ENCODE measurements around the gene ENOX1.
"Not testable (repeated sequence)": the region's sequence is repeated elsewhere in the genome, so short reads cannot be mapped to it uniquely, and the experiment has no call there.

ENOX1 gene

GRCh38 chr13:43473437-43473836, 313.3 kb downstream of the ENOX1 start:
- no peak for DNase-seq

DNA sequence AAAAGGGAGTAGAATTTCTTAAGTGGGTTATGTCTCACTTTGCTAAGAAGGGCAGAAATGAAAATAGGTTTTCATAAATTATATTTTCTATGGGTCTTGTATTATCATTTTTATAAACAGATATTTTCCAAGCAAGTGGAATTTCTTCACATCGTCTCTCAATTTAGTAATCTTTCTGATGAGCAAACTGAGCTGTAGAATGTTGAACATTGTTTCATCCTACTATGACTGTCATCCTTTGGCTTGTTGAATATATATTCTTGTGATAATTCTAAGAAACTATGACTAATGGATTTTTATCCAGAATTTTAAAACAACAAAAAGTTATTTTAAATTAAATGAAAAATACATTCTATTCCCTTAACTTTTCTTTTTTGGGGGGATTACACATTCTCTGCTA, 313.8 kb downstream of the ENOX1 start:
- no peak for DNase-seq

- DNase-seq: no peak
Observed at GRCh38 chr13:43472339-43472738, 314.4 kb downstream of the ENOX1 start.

DNA sequence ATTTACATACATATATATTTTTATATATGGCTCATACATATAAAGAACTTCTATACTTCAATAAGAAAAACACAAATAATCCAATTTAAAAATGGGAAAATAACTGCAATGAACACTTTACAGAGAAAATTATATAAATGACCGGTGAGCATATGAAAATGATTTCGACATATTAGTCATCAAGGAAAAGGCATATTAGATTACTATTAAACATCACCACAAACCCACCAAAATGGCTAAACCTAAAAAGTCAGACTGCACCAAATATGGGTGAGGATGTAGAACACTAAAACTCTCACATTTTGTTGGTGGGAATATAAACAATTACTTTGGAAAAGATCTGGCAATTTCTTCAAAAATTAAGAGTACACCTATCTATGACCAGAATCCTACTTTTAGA, 316.2 kb downstream of the ENOX1 start:
- DNase-seq: no peak

- DNase-seq: no peak
Observed at GRCh38 chr13:43469791-43470190, 317.0 kb downstream of the ENOX1 start.

DNA sequence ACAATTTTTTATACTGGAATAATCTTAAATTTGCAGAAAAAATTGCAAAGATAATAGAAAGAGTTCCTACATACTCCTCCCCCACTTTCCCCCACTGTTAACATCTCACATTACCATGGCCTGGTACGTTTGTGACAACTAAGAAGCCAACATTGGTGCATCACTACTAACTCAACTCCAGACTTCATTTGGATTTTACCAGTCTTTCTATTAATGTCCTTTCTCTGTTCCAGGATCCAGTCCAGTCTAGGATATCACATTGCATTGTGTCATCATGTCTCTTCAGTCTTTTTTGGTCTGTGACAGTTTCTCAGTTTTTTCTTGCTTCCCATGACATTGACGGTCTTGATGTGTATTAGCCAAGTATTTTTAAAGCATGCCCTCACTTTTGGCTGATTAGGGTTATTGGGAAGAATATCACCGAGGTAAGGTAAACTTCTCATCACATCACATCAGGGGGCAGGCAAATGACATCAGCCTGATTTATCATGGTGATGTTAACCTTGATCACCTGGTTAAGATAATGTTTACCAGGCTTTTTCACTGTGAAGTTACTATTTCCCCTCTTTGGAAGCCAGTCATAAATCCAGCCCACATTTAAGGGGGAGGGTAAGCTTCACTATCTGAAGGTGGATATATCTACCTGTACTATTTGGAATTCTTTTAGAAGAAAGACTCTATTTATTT, 322.1 kb downstream of the ENOX1 start:
- no peak for DNase-seq

DNA sequence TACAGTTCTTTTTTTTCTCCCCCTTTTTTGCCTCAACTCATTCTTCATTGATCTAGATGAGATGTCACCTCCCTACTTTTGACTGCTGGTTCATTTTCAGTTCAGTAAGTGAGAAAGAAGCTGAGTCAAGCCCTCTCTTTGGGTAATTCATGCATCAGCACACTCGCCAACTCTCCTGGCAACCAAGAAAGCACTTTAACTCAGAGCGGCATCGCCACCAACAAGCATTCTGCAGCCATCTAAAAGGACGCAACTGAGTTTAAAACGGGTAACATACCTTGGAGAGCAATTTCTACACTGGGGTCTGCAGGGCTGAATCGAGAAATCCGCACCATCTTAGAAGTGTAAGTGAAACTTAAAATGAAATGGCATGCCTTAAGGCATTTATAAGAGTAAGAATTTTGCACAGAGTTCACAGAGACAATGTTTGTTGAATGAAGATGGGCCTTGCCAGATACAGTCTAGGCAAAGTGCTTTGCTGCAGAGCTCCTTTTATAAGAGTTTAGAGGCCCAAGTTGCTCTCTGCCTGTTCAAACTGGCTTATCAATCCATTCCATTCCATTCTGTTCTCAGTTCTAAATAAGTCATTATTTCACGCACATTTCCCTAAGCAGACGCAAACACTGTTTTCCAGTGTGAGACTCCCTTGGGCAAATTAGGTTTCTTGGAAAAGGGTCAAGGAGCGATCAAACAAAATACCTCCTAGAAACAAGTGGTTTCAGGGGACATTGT, 338.0 kb downstream of the ENOX1 start:
- no peak for DNase-seq

DNA sequence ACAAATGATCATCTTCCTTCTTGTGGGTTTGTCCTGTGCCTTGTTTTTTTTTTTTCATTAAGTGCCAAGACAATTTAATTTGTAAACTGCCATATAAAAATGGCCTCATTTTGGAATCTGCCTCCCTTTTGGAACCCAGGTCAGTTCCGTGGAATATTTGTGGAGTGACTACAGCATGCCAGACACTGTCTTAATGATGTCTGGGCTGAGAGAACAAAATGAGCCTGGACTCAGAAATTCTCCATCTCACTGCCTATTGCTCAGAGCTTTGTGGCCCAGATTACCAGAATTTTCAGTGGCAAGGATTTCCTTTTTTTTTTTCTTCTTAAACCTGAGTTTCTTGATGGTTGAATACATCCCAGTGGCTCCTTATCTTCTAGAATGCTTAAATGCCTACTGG, 340.6 kb downstream of the ENOX1 start:
- DNase-seq: no peak

- DNase-seq: no peak
Observed at GRCh38 chr13:43445668-43446067, 341.1 kb downstream of the ENOX1 start.

- DNase-seq: no peak
Observed at GRCh38 chr13:43444081-43444480, 342.7 kb downstream of the ENOX1 start.

DNA sequence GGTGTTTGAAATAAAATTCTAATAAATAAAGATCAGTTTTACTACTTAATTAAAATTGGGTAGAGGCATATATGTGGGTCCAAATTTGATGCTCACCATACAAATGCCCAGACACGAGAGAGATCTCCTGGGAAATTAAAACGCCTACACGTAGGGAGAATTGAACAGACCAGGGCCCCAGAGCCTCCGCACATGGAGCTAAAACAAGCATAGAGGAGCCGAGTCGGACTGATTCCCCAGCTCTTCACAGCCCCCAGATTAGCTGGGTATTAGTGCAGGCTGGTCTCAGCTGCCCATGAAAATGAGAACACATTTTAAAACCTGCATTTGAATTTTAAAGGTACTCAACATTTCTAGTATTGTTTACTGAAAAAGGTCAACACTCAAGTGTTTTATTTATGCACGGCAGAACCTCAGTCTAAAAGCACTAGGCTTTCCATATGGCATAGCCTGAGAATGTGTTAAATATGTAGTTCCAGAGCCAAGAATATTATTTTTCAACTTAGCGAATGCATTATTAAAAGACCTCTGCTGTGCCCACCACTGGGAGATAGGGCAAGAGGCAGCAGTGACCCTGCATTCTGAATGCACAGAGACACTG, 344.8 kb downstream of the ENOX1 start:
- no peak for DNase-seq

DNA sequence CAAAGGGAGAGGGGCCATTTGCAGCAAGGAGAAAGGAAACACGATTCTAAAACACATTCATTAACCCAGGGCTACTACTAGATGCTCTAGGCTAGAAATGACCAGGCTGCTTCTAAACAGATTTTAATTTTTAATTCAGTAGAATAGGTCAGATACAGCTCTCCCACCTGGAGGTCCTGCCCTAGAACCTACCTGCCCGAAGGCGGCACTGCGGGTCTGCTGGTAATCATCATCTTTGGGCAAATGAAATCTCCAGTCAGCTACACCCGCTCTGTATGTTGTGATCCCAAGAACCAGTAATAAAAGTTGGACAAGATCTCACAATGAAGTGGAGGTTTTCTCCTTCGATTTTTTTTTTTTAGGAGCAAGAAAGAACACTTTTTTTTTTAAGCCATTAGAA, 345.3 kb downstream of the ENOX1 start:
- no peak for DNase-seq

GRCh38 chr13:43434191-43434590, 352.6 kb downstream of the ENOX1 start:
- no peak for DNase-seq

DNA sequence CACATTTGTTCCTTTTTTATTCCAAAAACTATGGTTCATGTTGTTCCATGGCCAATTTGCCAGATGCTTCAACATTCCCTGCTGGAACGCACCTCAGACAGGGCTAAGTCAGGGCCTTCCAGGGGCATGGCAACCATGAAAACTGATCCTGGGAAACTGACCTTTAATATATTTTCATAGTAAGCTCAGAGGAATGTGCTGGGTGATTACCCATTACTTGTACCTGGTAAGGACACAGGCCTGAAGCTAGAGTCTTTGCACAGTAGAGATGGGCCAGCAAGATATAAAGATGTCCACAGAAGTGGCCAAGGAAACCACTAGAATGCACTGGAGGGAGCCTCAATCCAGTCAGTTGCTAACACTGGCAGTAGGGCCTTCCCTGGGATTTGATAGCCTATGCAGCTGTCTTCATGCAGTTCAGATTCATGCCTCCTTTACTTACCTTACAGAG, 353.1 kb downstream of the ENOX1 start:
- no peak for DNase-seq

DNA sequence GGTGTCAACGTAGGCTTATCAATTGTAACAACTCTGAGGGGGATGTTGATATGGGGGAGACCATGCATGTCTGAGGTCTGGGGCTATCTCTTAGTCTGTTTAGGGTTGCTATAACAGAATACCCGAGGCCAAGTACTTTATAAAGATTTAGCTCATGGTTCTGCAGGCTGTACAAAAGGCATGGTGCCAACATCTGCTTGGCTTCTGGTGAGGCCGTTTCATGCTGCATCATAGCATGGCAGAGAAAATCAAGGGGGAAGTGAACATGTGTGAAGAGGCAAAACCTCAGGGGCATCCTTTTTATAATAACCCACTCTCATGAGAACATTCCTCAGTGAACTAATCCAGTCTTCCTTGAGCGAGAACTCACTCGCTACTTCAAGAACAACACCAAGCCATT, 353.8 kb downstream of the ENOX1 start:
- DNase-seq: no peak

GRCh38 chr13:43431841-43432240, 354.9 kb downstream of the ENOX1 start:
- no peak for DNase-seq

GRCh38 chr13:43431290-43431716, 355.5 kb downstream of the ENOX1 start:
- no peak for DNase-seq

DNA sequence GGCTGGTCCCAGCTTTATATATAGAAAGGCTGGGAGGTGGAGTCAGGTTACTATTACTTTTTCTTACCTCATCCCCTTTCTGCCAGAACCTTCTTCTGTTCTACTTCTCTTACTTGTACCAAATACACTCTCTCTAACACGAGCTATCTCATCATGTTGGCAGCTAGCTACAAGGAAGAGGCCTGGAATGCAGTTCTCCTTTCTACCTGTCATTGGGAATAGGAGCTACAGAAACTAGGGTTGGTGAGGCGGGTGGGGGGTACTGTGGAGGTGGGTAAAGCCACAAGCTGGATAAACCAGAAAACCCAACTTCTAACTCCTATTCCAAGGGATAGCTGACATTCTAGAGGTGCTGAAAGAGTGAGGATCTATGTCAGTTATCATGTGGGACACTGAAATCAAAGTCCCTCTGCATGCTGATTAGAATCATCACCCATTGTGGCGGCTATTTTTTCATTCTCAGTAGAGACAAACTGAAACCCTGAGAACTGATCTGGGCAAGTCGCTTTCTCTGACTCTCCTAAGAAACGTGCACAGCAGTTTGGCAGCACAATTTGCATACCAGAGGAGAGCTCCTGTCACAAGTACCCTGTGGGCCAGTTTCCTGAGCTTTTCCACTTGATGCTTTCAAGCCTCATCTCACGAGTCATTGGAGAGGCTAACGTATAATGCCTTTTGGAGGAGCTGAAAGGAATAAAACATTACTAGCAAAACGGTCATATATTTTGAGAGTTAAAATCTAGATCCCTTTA, 358.1 kb downstream of the ENOX1 start:
- DNase-seq: no peak

DNA sequence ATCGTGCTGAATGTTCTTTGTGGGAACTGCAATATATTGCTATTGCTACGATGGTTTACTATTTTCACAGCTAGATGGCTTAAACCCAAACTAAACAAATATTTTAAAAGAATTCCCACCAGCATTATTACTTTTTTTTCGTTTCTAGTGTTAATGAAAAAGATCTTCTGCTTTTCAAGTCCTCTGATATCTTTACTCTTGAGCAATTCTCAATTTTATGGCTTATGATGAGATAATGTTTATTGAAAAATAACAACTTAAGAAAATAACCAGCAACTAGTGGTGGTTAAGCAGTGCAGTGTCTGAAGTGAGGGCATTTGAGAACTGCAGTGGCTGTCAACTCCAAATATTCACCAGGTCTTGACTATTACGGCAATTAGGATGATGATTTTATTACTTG, 360.4 kb downstream of the ENOX1 start:
- no peak for DNase-seq

- DNase-seq: no peak
Observed at GRCh38 chr13:43425234-43425633, 361.5 kb downstream of the ENOX1 start.

DNA sequence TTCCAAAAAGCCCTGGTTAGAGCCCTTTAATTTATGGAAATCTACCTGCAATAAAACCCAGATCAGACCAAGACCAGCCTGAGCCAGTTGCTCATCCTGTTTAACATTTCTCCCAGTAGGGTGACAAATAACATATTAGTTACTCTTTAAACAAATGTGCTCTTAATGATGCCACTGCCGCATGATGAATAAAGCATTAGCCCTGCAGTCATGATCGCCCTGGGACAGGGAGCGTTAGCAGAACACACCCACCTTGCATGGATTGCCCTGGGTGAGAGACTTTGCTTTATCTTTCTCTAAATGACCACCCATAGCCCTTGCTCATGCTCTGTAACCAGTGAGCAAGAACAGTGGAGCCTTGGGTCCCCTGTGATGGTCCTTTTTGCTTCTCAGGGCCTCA, 362.4 kb downstream of the ENOX1 start:
- no peak for DNase-seq

- DNase-seq: no peak
Observed at GRCh38 chr13:43422116-43422515, 364.7 kb downstream of the ENOX1 start.

DNA sequence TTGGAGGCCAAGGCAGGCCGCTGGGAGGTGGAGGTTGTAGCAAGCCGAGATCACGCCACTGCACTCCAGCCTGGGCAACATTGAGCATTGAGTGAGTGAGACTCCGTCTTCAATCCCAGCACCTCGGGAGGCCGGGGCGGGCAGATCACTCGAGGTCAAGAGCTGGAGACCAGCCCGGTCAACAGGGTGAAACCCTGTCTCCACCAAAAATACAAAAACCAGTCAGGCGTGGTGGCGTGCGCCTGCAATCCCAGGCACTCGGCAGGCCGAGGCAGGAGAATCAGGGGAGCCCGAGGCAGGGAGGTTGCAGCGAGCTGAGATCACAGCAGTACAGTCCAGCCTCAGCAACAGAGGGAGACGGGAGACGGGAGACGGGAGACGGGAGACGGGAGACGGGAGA, 369.9 kb downstream of the ENOX1 start:
- DNase-seq: not testable (repeated sequence)

Data from activated CD4-positive, alpha-beta T cell treated with anti-CD3 and anti-CD28 coated beads, Interleukin-2, amount 50 U/mL, for 1 hour (primary cell).